ENCODE measurements around the gene TAB2. TPM values are rescaled to one million over a fixed set of nuclear protein-coding genes. Genes with fewer than 3 reads are reported as not detected.

TAB2 gene
- total RNA-seq, 1 experiment from 2014 or later, result 45.8 TPM

GRCh38 chr6:149356081-149356750, 38.7 kb downstream of the TAB2 start:
- Histone ChIP-seq H3K79me2 (ENCODE audit: low read depth) (peaks cover 99% of the 10 kb centered on the region), H4K20me1 (ENCODE audit: insufficient read depth) (peaks cover 4% of the 10 kb centered on the region), H3K9me3 (ENCODE audit: insufficient read depth, low read depth) (no peaks in the 10 kb centered on the region), H3K27me3 (ENCODE audit: insufficient read depth, low read depth) (no peaks in the 10 kb centered on the region), H3K4me1 (replicated peaks; ENCODE audit: insufficient read depth) (no peaks in the 10 kb centered on the region; the same call in 1 of the 2 replicates), H3K4me2 (no peak overlapping the region), H3K36me3 (ENCODE audit: low read depth) (peaks cover 10% of the 10 kb centered on the region; the same call in 1 of the 2 replicates), H3K4me3 (no peak overlapping the region), H3F3A (ENCODE audit: insufficient read depth, low read depth) (no peaks in the 10 kb centered on the region), H2AFZ (no peak overlapping the region), H3K9me2 (ENCODE audit: insufficient read depth) (no peaks in the 10 kb centered on the region), H3K27ac (no peak overlapping the region)
- CTCF ChIA-PET, result no interaction called here
- intact Hi-C loops (cut with micrococcal nuclease; ENCODE audit: unreplicated experiment), result no loop called here
- TF ChIP-seq CTCF (conservative IDR thresholded peaks at IDR 0.05) (no peak), EZH2 (IDR thresholded peaks at IDR 0.05; ENCODE audit: low read depth) (no peak)
- no peak for DNase-seq
- BruUV-seq (replicated peaks), result no TSS peak
- POLR2A ChIA-PET (ENCODE audit: unreplicated experiment), result no interaction called here

GRCh38 chr6:149357726-149358538, 40.4 kb downstream of the TAB2 start:
- no peaks in the 10 kb centered on the region for H3K9me2 ChIP-seq (ENCODE audit: insufficient read depth)
- CTCF ChIA-PET, result no interaction called here

More at GRCh38 chr6:149357726-149358538, 40.4 kb downstream of the TAB2 start:
- H3K36me3 ChIP-seq (ENCODE audit: low read depth), result peaks cover 13% of the 10 kb centered on the region; the same call in 1 of the 2 replicates
- H3K9me3 ChIP-seq (ENCODE audit: insufficient read depth, low read depth), result no peaks in the 10 kb centered on the region
- H3K27ac ChIP-seq, result peak overlapping the region; percentile 34; the same call in 1 of the 2 replicates
- H3K27me3 ChIP-seq (ENCODE audit: insufficient read depth, low read depth), result no peaks in the 10 kb centered on the region
- no peak for DNase-seq
- peaks cover 99% of the 10 kb centered on the region for H3K79me2 ChIP-seq (ENCODE audit: low read depth)
- TF ChIP-seq CTCF (conservative IDR thresholded peaks at IDR 0.05) (no peak), EZH2 (IDR thresholded peaks at IDR 0.05; ENCODE audit: low read depth) (no peak)
- H2AFZ ChIP-seq, result no peak overlapping the region
- H3K4me3 ChIP-seq, result no peak overlapping the region
- no peak overlapping the region for H3K4me2 ChIP-seq
- peaks cover 6% of the 10 kb centered on the region for H3K4me1 ChIP-seq (replicated peaks; ENCODE audit: insufficient read depth)
- H4K20me1 ChIP-seq (ENCODE audit: insufficient read depth), result peaks cover 4% of the 10 kb centered on the region; the same call in 1 of the 2 replicates
- H3F3A ChIP-seq (ENCODE audit: insufficient read depth, low read depth), result peaks cover 14% of the 10 kb centered on the region; the same call in 1 of the 2 replicates
- intact Hi-C loops (cut with micrococcal nuclease; ENCODE audit: unreplicated experiment), result no loop called here
- no TSS peak for BruUV-seq (replicated peaks)
- POLR2A ChIA-PET (ENCODE audit: unreplicated experiment), result no interaction called here

Measured in PC-9 (cell line).